PC-3 (cell line): ENCODE measurements around the gene PCSK2. TPM values are rescaled to one million over a fixed set of nuclear protein-coding genes. Genes with fewer than 3 reads are reported as not detected.

Experiments
- ATAC-seq: fragments of 200-7000 bp; cut with Tn5 transposase; 2 replicates; pipeline ENCODE4 v1.9.1; 2020; ENCODE audit warnings: mild to moderate bottlenecking, moderate library complexity
- Bru-seq: library from RNA; stranded (reverse); fragments of 400-500 nt; gene quantifications from one replicate; lab custom pipeline; 2021; lab: Mats Ljungman, UMichigan
- BruChase-seq, 2 experiments: library from RNA; stranded (reverse); fragments of 400-500 nt; gene quantifications; one replicate each; lab custom pipeline; 2021; lab: Mats Ljungman, UMichigan
- BruUV-seq: library from RNA; stranded (reverse); fragments of 400-500 nt; replicated peaks from 2 replicates; lab custom pipeline; 2021; lab: Mats Ljungman, UMichigan
- CTCF ChIA-PET: fragments of 300-600 bp; sonication (Branson Sonifier 250); formaldehyde crosslinking; loops from one replicate; lab custom pipeline; 2022; ENCODE audit warnings: antibody characterized with exemption; lab: Charles Lee
- POLR2A ChIA-PET: fragments of 300-600 bp; sonication (Branson Sonifier 250); formaldehyde crosslinking; loops from one replicate; lab custom pipeline; 2022; ENCODE audit warnings: antibody characterized with exemption; ENCODE audit not compliant: unreplicated experiment; lab: Charles Lee
- DNase-seq: peaks from one replicate; pipeline ENCODE4 v3.0.0-alpha.2; 2015
- H2AFZ ChIP-seq: fragments of 300-600 bp; sonication (generic); 2 replicates; pipeline ENCODE4 v1.6.0; 2016; ENCODE audit warnings: antibody characterized with exemption, low read length
- H3F3A ChIP-seq: fragments of 300-600 bp; sonication (generic); one replicate; pipeline ENCODE4 v1.6.0; 2017; ENCODE audit warnings: antibody characterized with exemption, low read length, control low read depth, mild to moderate bottlenecking; ENCODE audit not compliant: unreplicated experiment
- H3K27ac ChIP-seq: fragments of 300-600 bp; sonication (generic); 2 replicates; pipeline ENCODE4 v1.5.1; 2016; ENCODE audit warnings: mild to moderate bottlenecking, low read length
- H3K27me3 ChIP-seq: fragments of 300-600 bp; sonication (generic); 2 replicates; pipeline ENCODE4 v1.6.1; 2016; ENCODE audit warnings: low read length, mixed read lengths
- H3K36me3 ChIP-seq: fragments of 300-600 bp; sonication (generic); 2 replicates; pipeline ENCODE4 v1.6.1; 2016; ENCODE audit warnings: low read depth, mixed run types, low read length, mixed read lengths
- H3K4me1 ChIP-seq: fragments of 300-600 bp; sonication (generic); 2 replicates; pipeline ENCODE4 v1.5.1; 2016; ENCODE audit warnings: low read length; ENCODE audit not compliant: insufficient read depth
- H3K4me2 ChIP-seq: fragments of 300-600 bp; sonication (generic); 2 replicates; pipeline ENCODE4 v1.6.0; 2016; ENCODE audit warnings: low read length
- H3K4me3 ChIP-seq: fragments of 300-600 bp; sonication (generic); 2 replicates; pipeline ENCODE4 v1.5.1; 2016; ENCODE audit warnings: mild to moderate bottlenecking, low read length, mixed read lengths
- H3K79me2 ChIP-seq: fragments of 300-600 bp; sonication (generic); 2 replicates; pipeline ENCODE4 v1.6.1; 2017; ENCODE audit warnings: low read length, mixed read lengths
- H3K9ac ChIP-seq: fragments of 300-600 bp; sonication (generic); 2 replicates; pipeline ENCODE4 v1.6.0; 2016; ENCODE audit warnings: mild to moderate bottlenecking, low read length
- H3K9me2 ChIP-seq: fragments of 300-600 bp; sonication (generic); replicated peaks from 2 replicates; pipeline ENCODE4 v1.6.1; 2016; ENCODE audit warnings: mixed run types, low read length, mixed read lengths
- H3K9me3 ChIP-seq: fragments of 300-600 bp; sonication (generic); 2 replicates; pipeline ENCODE4 v1.6.1; 2016; ENCODE audit warnings: low read length, mixed read lengths
- H4K20me1 ChIP-seq: fragments of 300-600 bp; sonication (generic); 2 replicates; pipeline ENCODE4 v1.6.1; 2016; ENCODE audit warnings: low read length, mixed read lengths
- EZH2 ChIP-seq: fragments of 300-600 bp; sonication (generic); IDR thresholded peaks from one replicate; pipeline ENCODE4 v1.6.1; 2017; ENCODE audit warnings: antibody characterized with exemption, mild to moderate bottlenecking, low read length; ENCODE audit not compliant: unreplicated experiment
- EZH2phosphoT487 ChIP-seq: fragments of 300-600 bp; sonication (generic); IDR thresholded peaks from 2 replicates; pipeline ENCODE4 v1.6.1; 2018; ENCODE audit warnings: mild to moderate bottlenecking, antibody characterized with exemption, low read length, borderline replicate concordance
- intact Hi-C: fragments of 100-400 bp; cut with micrococcal nuclease; formaldehyde crosslinking; loops from 2 replicates; pipeline ENCODE4 v1.9.0; 2023
- long read RNA-seq: library from polyadenylated mRNA; unstranded; transcript quantifications from one replicate; pipeline ENCODE4 v2.0.0, GENCODE V29; 2021; ENCODE audit not compliant: unreplicated experiment
- total RNA-seq: library from RNA; depleted of rRNA; stranded (reverse); fragments of >200 nt; gene quantifications from 2 replicates; pipeline ENCODE4 v1.2.3, GENCODE V29; 2014; rRNA removed
- TF ChIP-seq, protein P1 (sequence below): fragments of 300-600 bp; sonication (generic); conservative IDR thresholded peaks from 2 replicates; pipeline ENCODE4 v1.5.1; 2017; ENCODE audit warnings: antibody characterized with exemption, low read depth, mild to moderate bottlenecking, low read length

PCSK2 gene, protein sequence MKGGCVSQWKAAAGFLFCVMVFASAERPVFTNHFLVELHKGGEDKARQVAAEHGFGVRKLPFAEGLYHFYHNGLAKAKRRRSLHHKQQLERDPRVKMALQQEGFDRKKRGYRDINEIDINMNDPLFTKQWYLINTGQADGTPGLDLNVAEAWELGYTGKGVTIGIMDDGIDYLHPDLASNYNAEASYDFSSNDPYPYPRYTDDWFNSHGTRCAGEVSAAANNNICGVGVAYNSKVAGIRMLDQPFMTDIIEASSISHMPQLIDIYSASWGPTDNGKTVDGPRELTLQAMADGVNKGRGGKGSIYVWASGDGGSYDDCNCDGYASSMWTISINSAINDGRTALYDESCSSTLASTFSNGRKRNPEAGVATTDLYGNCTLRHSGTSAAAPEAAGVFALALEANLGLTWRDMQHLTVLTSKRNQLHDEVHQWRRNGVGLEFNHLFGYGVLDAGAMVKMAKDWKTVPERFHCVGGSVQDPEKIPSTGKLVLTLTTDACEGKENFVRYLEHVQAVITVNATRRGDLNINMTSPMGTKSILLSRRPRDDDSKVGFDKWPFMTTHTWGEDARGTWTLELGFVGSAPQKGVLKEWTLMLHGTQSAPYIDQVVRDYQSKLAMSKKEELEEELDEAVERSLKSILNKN
- total RNA-seq (not detected in 2 replicates), Bru-seq, nascent RNA (percentile 0 among the genes with signal in this experiment), BruChase-seq, experiment 1, labeled RNA remaining after a 6-hour chase (not detected), BruChase-seq, experiment 2, labeled RNA remaining after a 2-hour chase (not detected)
- long read RNA-seq: 0 reads

DNA sequence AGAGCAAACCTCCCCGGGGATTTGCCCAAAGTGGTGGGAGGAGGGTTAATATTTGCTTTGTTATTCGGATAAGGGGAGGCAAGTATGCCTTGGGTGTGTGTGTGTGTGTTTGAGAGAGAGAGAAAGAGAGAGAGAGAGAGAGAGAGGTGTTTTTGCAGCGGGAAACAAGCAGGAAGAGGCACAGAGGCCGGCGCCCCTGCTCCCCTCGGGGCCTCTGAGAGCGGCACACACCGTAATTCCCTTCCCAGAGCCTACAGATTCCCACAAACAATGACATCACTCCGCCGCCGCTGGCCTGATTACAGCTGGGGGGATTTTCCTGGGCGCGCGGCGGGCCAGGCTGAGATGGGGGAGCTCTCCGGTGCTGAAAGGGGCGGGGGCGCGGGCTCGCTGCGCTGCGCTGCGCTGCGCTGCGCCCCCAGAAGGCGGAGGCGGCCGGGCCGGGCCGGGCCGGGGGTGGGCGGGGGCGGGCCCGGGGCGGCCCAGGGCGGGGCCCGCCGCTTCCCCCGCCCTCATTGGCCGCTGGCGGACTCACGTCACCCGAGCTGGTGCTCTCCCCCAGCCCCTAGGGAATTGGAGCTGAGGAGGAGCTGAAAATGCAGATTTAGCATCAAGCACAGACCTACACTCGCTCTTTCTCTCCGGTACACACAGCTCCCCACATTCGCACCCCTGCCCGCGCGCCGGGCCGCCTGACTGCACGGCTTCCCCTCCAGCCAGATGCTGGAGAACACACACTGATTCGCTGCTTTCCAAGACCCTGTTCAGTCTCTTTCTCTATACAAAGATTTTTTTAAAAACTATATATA lies at the start of gene PCSK2:
PCSK2 (plus strand) TSS at position 631 of the 809 bp plus-strand sequence. CDS start 266 bp downstream, outside the sequence.
- no peaks in the 10 kb centered on the region for H3K9me3 ChIP-seq
- DNase-seq (no peak), ATAC-seq (no peak)
- BruUV-seq: no TSS peak
- no peak within 1 kb of the TSS for H3K27ac ChIP-seq
- TF ChIP-seq, protein P1, sequence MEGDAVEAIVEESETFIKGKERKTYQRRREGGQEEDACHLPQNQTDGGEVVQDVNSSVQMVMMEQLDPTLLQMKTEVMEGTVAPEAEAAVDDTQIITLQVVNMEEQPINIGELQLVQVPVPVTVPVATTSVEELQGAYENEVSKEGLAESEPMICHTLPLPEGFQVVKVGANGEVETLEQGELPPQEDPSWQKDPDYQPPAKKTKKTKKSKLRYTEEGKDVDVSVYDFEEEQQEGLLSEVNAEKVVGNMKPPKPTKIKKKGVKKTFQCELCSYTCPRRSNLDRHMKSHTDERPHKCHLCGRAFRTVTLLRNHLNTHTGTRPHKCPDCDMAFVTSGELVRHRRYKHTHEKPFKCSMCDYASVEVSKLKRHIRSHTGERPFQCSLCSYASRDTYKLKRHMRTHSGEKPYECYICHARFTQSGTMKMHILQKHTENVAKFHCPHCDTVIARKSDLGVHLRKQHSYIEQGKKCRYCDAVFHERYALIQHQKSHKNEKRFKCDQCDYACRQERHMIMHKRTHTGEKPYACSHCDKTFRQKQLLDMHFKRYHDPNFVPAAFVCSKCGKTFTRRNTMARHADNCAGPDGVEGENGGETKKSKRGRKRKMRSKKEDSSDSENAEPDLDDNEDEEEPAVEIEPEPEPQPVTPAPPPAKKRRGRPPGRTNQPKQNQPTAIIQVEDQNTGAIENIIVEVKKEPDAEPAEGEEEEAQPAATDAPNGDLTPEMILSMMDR: no peak
- TF ChIP-seq EZH2phosphoT487 (no peak), EZH2 (no peak)
- POLR2A ChIA-PET: no interaction called here
- H3K9ac ChIP-seq: no peak within 1 kb of the TSS
- no peaks in the 10 kb centered on the region for H3K79me2 ChIP-seq
- no peaks in the 10 kb centered on the region for H4K20me1 ChIP-seq
- no peaks in the 10 kb centered on the region for H3K9me2 ChIP-seq
- peaks cover 80% of the 10 kb centered on the region for H3K27me3 ChIP-seq
- H3K4me2 ChIP-seq: no peak within 1 kb of the TSS
- CTCF ChIA-PET: no interaction called here
- no peaks in the 10 kb centered on the region for H3K4me1 ChIP-seq
- H3K36me3 ChIP-seq: no peaks in the 10 kb centered on the region
- H3F3A ChIP-seq: no peaks in the 10 kb centered on the region
- no peak within 1 kb of the TSS for H2AFZ ChIP-seq
- H3K4me3 ChIP-seq: no peak within 1 kb of the TSS
- intact Hi-C loops: no loop called here

DNA sequence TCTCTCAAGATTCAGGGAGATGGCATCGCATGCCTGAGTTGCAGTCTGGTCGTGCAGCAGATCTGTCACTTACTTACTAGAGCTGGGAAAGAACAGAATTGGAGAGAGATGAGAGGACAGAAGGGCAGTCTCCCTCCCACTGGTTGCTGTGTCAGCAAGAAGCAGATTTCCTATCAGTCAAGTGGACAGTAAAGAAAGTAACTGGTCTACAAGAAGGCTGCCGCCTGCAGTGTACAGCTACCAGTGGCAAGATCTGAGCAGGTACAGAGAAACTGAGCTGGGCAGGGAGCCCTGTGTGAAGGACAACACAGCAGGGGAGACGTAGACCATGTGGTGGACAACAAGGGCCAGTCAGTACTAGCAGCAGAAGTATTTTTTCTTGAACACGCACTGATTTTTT lies 49.5 kb upstream of the PCSK2 start:
- H3K27me3 ChIP-seq: peaks cover 46% of the 10 kb centered on the region
- no peaks in the 10 kb centered on the region for H3K36me3 ChIP-seq
- H3K9ac ChIP-seq: no peak overlapping the region
- POLR2A ChIA-PET: no interaction called here
- BruUV-seq: no TSS peak
- H3K4me3 ChIP-seq: no peak overlapping the region
- H4K20me1 ChIP-seq: no peaks in the 10 kb centered on the region
- TF ChIP-seq EZH2: no peak
- no peak for TF ChIP-seq EZH2phosphoT487
- TF ChIP-seq, protein P1: no peak
- no peaks in the 10 kb centered on the region for H3K9me3 ChIP-seq
- H3K4me2 ChIP-seq: no peak overlapping the region
- DNase-seq: no peak
- no peaks in the 10 kb centered on the region for H3K79me2 ChIP-seq
- CTCF ChIA-PET: no interaction called here
- peaks cover 11% of the 10 kb centered on the region for H3K4me1 ChIP-seq
- no peak overlapping the region for H2AFZ ChIP-seq
- ATAC-seq: no peak
- H3K27ac ChIP-seq: no peak overlapping the region
- no peaks in the 10 kb centered on the region for H3F3A ChIP-seq
- intact Hi-C loops: no loop called here
- H3K9me2 ChIP-seq: no peaks in the 10 kb centered on the region
